ENCODE measurements around the gene IDH3B.
"Not testable (repeated sequence)": the region's sequence is repeated elsewhere in the genome, so short reads cannot be mapped to it uniquely, and the experiment has no call there.

Gene IDH3B

GRCh38 chr20:2694008-2694471 lies 30.0 kb upstream of the IDH3B start:
- no peak for DNase-seq

GRCh38 chr20:2693286-2694007 lies 29.4 kb upstream of the IDH3B start:
- DNase-seq: peak; percentile 35

DNA sequence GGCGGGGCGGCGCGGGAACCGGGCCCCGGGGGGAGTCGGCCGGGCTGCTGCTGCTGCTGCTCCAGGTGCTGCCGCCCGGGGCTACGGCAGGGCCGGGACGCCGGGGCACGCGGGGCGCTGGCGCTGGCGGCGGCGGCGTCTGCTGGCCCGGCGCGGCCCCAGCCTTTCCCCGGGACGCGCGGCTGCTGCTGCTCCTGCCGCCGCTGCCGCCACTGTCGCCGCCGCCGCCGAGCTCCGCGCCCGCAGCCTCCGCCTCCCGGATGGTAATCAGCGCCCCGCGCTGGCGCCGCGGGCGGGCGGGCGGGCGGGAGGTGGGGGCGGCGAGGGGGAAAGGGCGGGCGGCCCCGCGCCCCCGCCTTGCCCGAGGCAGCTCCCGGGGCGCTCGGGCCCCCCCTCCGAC lies 28.9 kb upstream of the IDH3B start:
- no peak for DNase-seq

GRCh38 chr20:2692036-2692885 lies 28.2 kb upstream of the IDH3B start, which contains the start of gene EBF4:
EBF4 (plus strand) TSS chr20:2692780; CDS start chr20:2693646, 866 bp downstream.
- peak; percentile 32 for DNase-seq

DNA sequence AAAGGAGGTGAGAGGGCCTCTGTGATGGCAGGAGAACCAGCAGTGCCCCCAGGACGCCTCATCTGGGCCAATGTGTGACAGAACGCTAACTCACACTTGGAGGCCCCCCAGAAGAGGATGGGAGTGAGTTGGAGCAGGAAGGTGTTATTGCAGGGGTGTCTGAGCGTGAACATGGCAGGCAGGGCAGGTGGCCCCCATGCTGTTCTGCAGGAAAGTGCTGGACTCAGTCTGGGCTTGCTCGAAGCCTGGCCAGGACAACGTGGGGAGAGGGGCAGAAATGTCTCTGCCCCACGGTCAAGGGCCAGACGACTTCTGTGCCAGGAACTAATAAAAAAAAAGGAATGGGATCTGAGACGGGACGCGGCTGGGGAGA lies 27.6 kb upstream of the IDH3B start:
- no peak for DNase-seq

DNA sequence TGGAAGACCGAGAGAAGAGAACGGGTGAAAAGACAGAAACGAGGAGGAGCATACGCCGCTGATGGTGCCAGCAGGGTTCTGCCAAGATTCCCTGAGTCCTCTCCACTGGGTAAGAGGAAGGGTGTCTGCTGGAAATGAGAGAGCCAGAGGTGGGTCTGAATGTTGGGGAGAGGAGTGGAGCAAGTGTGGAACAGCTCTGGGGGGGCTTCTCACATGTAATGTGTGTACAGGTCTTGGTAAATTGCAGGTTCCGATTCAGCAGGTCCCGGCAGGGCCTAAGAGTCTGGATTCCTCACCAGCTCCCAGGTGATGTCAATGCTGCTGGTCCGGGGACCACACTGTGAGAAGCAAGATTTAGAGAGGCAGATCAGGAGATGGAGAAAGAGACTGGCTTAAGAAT lies 27.1 kb upstream of the IDH3B start:
- no peak for DNase-seq

DNA sequence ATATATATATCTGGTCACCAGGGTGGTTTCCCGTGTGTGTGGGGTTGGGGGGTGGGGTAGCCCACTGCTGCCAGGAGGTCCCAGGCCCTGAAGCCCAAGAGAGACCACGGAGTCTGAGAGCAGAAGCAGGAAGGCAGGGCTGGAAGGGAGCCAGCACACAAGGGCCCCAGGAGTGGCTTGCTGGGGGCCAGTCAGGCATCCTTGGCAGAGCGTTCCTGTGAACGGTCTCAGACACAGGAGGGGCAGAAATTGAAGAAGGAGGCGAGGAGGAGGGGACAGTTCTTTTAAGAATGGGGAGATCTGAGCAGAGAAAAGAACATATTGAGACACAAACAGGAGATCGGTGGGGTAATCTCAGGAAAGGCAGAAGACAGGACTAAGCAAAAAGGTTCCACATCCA lies 26.7 kb upstream of the IDH3B start:
- DNase-seq: no peak

DNA sequence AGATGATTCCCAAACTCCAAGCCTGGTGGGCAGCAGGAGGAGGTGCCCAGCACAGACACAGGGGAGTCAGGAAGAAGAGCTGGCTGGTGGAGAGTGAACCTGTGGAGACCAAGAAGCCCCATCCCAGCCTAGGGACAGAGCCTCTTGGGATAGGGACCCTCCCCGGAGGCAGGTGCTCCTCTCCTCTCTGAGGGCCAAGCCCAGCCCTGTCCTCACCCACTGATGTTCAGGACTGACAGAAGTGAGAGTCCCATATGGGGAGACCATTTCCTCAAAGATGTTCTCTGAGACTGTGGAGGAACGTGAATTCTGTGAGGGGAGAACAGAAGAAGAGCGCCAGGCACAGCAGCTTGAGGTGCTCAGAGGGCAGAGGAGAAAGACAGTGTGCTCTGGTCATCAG lies 26.2 kb upstream of the IDH3B start:
- DNase-seq: no peak

GRCh38 chr20:2688041-2688591 lies 24.1 kb upstream of the IDH3B start:
- DNase-seq: no peak

GRCh38 chr20:2687514-2687913 lies 23.5 kb upstream of the IDH3B start:
- DNase-seq: no peak

DNA sequence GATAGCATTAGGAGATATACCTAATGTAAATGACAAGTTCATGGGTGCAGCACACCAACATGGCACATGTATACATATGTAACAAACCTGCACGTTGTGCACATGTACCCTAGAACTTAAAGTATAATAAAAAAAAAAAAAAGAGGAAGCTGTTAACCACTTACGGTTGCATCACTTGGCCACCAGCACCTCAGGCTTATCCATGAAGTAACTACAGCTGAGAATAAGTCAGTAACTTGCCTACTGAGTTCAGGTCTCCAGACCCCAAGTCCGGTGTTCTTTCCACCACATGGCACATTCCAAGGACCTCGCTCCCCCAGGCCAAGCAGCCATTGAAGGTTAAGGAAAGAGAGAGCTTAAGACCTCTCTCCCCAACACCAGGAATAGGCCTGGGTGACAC lies 20.8 kb upstream of the IDH3B start:
- DNase-seq: not testable (repeated sequence)

DNA sequence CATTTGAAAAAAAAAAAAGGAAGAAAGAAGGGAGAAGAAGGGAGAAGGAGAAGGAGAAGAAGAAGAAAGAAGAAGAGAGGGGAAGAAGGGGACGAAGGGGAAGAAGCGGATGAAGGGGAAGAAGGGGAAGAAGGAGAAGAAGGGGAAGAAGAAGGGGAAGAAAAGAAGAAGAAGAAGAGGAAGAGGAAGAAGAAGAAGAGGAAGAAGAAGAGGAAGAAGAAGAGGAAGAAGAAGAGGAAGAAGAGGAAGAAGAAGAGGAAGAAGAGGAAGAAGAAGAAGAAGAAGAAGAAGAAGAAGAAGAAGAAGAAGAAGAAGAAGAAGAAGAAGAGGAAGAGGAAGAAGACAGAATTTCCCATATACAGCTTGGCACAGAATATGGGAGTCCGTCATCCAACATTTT lies 18.0 kb upstream of the IDH3B start:
- DNase-seq: not testable (repeated sequence)

GRCh38 chr20:2680046-2680445 lies 16.0 kb upstream of the IDH3B start:
- DNase-seq: no peak

- no peak for DNase-seq
These were observed 9.4 kb upstream of the IDH3B start for GRCh38 chr20:2673453-2673852.

GRCh38 chr20:2672446-2672845 lies 8.4 kb upstream of the IDH3B start:
- no peak for DNase-seq

GRCh38 chr20:2671977-2672376 lies 8.0 kb upstream of the IDH3B start:
- DNase-seq: no peak

DNA sequence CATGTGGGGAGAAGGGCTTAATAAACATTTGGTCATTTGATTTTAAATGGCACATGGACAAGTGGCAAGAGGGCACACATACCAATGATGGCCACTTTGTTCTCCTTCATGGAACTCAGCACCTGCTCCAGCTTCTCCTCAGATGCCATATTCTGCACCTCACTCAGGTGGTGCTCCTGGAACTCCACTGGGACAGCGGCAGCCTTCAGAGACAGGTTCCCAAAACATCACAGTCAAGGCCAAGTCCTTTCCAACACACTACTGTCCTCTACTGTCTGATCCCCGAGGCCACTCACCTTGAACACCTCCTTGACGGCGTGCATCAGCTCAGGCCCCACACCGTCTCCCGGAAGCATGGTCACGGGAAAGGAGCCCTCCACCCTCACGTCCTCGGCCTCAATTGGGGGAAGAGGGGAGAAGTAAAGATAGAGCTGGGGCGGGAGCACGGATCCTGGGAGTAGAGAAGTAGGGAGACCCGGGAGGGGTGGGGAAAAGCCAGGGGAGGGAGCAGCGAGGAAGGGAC lies 591 bp downstream of the IDH3B start:
- DNase-seq: no peak

DNA sequence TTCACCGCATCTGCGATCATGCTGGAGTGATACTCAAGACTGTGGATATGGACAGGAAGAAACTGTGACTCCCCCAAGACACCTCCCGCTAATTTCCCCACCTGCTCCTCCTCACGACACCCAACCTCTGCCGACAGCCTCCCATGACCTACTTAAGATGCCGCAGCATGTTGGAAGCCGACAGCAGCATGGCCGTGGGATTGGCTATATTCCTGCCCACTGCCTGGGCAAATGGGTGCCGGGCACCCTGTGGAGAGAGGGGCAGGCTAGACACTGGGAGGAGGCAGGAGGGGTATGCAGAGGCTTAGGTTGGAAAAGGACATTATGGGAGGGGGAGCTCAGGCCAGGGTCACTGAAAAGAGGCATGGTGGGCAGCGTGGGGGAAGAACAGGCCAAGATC lies 4.5 kb downstream of the IDH3B start:
- DNase-seq: no peak

DNA sequence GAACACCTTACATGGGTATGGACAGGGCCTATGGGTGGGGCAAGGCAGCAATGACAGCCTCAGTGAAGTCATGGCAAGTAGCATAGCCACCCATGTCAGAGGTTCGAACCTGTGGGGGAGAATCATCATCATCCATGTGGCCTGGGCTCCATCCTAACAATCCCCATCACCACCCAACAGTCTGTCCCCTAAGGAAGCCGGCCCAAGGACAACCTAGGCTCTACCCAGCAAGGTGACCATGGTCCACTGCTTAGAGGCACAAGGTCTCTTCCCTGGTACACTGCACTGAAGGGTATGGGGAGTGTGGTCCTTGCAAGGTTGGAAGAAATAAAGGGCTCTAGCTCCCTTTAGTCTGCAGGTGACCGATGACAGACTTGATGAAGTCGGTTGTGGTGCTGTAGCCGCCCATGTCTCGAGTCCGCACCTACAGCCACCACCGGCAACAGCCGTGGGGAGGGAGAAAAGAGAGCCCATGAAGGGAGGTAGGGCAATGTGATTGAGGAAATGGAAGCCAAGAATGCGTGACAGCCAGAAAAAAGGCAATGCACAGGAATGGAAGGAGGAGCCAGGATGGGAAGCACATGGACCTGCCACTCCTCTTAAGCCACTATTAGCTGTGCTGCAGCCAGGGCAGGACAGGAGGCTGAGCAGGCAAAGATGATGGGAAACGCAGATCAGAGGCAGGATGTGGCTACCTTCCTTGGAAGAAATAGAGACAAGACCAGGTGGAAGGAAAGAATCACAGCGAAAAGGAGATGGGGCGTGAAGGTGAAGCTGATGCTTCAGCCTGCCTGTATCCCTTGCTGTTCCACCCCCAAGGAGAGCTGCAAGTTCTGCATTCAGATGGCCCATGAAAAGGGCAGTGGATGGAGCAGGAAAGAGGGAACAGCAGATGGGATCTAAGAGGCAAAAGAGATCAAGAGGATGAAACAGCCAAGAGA lies 5.3 kb downstream of the IDH3B start:
- no peak for DNase-seq

DNA sequence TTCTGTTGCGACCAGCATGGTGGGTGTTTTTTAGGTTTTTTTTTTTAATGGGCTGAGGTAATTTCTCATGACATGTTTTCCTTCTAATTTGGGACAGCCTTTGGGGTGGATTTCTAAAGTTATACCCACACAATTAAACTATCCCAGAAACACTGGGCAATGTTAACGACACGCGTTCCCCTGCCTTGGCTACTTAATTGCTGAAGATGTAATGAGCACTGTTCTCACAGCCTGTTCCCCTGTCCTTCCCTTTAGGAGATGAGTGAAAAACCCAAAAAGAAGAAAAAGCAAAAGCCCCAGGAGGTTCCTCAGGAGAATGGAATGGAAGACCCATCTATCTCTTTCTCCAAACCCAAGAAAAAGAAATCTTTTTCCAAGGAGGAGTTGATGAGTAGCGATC lies 6.3 kb downstream of the IDH3B start:
- DNase-seq: no peak

DNA sequence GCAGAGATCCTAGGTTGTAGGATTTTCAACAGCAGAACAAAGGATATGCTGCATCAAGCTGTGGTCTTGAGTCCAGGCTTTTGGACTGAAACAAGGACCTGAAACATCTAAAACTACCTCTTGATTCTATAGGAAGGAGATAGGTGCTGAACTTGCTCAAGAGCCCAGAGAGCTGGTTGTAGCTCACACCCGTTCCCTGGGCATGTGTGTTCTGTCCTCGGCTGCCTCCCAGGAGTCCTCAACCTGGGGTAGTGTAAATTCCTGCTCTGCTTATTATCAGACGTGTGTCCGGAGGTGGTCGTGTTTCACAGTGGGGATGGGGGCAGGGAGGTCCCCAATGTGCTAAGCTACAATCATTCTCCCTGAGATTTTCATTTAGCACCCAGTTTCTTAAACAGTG lies 6.8 kb downstream of the IDH3B start:
- no peak for DNase-seq

DNA sequence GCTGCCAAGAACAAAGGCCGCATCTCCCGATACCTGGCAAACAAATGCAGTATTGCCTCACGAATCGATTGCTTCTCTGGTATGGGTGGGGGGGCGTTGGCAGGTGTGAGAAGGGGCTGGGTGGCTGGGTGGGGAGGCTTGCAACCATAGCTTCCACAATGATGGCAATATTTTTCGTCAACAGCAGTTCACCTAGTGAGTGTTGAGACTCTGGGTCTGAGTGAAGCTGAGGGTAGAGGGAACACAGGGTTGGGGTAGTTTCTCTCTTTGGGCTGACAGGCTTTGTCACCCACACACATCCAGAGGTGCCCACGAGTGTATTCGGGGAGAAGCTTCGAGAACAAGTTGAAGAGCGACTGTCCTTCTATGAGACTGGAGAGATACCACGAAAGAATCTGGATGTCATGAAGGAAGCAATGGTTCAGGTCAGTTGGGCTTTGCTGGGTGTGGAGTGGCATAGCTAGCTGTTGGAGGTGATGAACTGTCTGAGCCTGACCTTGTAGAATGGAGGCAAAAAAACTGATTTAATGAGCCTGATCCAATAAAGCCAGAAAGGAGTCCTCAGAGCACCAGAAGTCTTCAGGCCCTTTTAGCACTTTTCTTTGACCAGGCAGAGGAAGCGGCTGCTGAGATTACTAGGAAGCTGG lies 7.4 kb downstream of the IDH3B start:
- no peak for DNase-seq
